NOMO-1 treated with dmso at 0.1 percent for 144 hours (cell line): ENCODE results near the gene CTSO.

Experiments used
- DNase-seq: peaks from one replicate; lab custom pipeline; 2025; ENCODE audit not compliant: unreplicated experiment; lab: John Stamatoyannopoulos, UW

CTSO gene, protein sequence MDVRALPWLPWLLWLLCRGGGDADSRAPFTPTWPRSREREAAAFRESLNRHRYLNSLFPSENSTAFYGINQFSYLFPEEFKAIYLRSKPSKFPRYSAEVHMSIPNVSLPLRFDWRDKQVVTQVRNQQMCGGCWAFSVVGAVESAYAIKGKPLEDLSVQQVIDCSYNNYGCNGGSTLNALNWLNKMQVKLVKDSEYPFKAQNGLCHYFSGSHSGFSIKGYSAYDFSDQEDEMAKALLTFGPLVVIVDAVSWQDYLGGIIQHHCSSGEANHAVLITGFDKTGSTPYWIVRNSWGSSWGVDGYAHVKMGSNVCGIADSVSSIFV

DNA sequence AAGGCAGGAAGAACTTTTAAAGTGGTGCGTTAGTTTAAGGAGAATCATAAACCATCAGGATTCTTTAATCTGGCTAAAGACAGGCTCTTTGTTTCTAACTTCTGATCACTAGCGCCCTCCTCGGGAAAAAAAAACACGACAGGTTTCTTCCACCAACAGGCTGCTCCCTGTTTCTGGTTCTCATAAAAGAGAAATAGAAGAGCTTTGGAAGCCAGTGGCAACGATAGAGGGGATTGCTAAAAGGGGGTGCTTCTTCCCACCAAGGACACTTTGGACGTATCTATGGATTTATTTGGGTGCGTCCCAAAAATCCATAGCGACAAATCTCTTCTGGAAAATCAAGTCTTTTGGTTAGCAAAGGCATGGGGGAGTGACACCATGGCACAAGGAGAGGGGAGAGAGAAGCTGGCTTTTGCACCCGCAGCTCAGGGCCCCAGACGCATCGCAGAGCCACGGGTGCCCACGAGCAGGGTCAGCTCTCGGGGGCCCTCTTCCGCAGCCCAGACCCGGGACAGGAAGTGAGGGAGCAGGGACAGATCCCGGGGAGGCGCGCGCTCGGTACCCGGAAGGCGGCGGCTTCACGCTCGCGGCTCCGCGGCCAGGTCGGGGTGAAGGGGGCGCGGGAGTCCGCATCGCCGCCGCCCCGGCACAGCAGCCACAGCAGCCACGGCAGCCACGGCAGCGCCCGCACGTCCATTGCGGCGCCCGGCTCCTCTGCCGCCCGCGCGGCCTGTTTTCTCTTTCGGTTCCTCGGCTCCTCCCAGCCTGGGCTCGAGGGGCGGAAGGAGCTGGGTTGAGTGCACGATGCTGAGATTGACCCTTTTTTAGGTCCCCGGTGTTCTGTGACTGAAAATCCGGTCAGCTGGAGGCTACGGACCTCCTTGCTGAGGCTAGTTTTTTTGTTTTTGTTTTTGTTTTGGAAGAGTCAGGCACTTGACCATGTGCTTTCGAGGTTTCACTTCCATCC lies at the start of gene CTSO:
Gene CTSO (minus strand): TSS at position 716 of the 967 bp plus-strand sequence. CDS start 19 bp downstream, at position 697.
- peak; percentile 59 for DNase-seq

DNA sequence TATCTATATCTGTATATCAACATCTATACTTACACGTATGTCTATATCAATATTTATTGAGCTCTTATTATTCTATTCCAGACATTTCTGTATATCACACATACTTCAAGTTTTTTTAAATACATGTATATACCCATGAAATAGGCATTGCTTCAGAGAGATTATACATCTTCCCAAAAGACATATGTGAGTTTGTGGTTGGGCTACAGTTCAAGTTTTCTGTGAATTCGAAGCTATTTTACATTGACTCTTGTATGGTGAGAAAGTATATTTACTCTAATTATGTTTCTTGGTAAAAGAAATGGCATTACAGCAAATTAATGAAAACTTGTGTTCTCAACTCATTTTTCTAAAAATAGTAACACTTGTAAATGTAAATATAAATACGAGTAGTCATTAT lies 46.8 kb upstream of the CTSO start:
- DNase-seq, result no peak

DNA sequence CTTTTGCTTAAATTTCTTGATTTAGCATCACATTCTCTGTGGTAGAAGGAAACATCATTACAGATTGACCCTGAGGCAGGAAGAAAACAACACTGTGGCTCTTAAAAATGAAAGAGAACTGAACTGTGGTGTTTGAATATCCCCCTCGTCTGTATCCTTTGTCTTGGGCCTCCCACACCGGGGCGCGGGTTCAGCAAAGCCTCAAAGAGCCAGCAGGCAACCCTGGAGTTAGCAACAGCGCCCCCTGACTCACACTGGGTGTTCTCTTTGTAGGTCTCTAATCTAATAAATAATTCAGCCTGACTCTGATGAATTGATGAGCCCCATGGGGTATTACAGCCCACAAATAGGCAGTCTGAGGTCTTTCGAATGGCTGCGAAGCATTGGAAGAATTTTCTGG lies 46.1 kb upstream of the CTSO start:
- DNase-seq, result no peak

DNA sequence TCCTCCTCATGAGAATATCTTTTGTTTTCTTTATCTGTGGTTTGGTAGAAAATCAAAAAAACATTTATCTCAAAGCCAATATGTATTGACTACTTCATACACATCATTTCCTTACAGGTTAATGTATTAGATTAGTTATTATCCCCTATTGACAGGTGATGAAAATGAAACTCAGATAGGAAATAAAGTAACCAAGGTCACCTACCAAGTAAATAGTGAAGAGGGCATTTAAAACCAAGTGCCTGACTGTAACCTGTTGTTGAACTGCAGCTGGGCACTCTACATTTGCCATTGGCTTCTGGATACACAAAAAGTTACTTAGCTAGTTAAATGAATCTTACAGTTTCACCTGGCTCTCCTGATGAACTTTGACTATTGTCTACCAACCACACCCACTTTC lies 41.4 kb upstream of the CTSO start:
- no peak for DNase-seq

DNA sequence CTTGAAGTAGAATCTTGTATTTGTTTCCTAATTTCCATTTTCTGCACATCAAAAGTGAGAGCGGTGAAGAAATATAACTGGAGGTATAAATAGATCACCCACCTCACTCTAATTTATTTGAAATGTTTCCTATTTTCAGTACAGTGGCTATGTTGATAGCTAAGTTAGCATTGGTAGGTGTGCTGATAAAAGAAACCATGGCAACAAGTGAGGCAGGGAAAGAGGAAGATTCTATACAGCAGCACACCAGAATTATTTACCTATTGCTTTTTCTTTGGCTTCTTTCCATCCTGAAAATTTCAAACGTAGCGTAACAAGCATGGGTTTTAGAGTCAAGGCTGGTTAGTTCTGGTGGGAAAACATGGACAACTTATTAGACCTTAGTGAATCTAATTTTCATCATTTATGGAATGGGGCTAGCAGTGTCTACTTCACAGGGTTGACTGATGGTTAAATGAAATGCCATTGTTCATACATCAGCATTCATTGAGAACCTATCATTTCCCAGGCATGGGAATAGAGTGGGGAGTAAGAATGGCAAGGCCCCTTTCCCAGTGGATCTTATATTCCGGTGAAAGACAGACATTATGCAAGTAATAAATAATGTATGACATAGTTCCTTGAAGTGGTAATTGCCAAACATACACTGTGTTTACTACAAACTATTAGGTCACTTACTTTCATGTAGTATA lies 30.6 kb upstream of the CTSO start:
- no peak for DNase-seq

DNA sequence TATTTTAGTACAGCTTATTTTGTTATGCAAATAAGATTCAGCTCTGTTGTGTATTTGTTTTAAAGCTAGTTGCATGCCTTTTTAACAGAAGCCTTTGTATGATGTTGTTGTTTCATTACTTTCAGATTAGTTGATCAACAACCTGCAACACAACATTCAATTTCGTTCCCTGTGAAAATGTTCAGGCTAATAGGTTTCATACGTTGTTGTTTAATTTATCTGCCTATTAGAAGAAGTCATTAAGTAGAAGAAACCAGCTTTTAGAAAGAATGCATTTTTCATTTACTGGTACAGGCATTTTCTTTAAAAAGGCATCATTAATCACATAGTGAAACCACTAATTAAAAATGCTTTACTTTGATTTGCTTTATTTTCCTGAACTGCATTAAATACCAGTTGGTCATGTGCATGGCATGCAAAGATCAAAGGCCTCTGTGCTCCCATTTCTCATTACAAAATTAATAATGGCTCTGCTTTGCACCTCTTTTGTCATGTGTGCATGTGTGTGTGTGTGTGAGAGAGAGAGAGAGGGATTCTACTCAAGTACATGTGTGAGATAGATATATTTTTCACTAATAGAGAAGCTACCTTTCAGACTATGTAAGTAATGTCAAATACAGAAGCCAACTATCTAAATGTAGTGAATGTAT lies 29.2 kb upstream of the CTSO start:
- DNase-seq, result no peak

DNA sequence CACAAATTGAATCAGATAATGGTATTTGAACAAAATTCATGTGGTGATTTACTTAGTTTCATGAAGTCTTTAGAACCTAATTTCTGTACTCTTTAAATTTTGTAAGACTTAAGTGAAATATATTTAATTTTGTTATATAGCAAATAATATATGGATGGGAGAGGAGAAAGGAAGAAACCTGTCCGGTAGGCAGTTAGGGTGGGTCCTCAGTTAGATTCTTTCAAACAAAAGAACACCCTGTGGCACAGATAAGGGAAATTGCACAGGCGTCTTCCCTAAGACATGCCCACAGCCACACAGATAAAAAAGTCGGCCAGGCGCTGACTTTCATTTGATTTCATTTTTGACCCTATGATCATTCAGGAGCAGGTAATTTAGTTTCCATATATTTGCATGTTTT lies 25.1 kb upstream of the CTSO start:
- DNase-seq, result no peak

DNA sequence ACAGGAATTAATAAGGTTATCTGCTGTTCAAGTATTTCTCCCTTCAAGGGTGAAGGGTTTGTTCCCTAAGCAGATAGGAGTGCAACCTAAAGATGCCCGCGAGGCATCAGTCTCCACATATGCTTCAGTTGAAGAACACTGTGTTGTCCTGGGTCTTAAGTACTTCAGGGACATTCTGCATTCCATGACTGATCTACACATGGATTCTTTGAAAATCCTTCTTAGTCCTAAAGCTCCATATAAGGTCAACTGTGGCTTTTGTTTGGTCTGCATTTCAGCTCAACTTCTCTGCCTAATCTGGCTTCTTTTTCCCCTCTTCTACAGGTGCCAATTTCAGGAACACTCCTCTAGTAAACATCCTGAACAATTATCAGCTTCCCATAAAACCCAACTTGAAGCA lies 21.8 kb upstream of the CTSO start:
- DNase-seq, result no peak

DNA sequence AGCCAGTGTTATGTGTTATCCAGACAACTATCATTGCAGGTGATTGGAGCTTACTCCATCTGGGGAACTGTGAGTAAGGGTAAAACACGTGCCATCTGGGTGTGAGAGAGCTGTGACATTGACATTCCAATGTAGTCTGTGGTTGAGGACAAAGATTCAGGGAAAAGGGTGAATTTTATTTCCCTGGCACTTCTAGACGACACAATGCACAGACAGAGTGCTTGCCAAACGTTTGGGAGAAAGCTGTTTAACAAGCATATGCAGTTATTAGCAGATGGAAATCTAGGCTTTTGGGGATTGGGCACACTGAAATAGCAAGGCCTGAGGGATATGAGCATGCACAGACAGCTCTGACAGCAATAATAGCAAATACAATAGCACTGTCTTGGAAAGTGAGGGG lies 21.3 kb upstream of the CTSO start:
- DNase-seq, result no peak

DNA sequence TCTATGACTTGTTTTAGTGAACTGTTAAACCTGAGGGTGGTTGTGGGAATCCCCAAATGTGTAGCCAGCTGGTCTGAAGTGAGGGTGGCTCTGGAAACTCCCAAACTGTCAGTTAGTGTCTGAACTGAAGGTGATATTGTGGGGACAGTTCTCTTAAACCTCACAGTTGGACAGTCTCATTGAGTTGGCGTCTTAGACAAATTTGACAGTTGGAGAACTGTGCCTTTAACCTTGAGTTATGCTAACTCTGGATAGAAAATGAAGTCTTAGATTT lies 20.7 kb upstream of the CTSO start:
- no peak for DNase-seq

DNA sequence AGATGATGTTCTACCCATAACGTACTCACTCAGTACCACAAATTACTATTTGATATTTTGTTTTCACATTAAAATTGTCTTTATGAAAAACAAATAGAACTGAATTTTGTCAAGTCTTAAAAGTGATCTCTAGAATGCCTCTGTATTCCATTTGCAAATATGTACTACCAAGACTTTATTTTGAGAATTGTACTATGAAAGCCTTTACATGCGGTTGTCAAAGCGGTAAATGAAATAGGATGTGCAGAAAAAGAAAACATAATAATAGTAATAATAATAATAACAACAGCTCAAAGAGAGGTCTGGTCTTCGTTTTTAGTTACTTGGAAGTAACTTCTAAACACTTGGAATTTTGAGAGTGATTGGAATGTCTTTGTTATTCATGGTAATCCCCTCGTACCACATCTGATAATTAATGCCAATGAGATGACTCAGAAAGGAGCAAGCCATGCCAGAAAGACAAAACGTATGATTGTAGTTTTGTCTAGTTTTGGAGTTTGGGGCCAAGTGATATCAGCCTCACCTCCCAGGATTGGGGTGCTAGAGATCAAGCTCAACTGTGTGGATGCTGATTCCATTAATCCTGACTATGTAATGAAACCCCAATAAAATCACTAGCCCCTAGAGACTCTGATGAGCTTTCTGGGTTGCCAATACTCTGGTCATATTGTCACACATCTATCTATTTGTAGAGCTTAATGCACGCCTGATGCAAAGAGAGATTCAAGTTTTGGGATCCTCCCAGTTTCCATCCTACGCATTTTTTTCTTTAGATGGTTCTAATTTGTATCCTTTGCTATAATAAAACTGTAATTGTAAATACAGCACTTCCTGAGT lies 20.2 kb upstream of the CTSO start:
- DNase-seq, result no peak

DNA sequence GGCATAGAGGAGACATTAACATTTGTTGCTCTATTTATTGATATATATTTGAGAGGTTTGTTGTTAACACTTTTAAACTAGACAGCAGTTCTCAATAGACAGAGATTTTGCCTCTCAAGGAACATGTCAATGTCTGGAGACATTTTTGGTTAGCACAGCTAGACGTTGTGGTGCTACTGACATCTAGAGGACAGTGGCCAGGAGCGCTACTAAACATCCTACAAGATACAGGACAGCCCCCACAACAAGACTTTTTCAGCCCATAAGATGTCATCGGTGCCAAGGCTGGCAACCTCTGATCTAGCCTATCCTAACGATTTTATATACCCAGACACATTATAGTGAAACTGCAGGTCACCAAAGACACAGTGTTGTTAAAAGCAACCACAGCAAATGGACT lies 18.4 kb upstream of the CTSO start:
- DNase-seq, result no peak

DNA sequence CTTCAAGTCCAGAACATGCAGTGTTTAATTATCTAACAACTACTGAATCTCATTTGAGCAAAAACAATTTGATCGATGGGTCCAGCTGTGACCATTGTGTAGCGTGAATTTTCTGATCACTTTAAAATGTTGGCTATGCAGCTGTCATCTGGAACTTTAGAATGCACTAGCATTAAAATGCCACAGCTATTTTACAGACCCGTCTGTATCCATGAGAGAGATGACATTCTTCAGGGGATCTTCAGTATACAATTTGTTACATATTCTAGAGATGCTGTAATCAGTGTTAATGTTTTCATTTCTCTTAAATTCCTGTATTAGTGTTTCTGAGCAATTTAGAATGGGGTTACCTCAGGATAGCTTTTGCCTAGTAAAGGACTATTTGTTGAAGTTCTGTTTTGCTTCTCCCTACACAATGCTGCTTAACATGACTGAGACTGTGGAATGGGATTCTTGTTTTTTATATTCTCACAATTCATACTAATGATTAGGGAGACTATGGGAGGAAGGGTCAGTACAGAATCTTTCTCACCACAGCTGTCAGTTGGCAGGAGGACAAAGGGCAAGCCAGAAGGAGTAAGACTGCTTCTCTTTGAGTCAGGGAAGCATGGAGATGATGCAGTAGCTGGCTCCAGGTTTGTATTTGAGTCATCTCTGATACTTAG lies 13.2 kb upstream of the CTSO start:
- DNase-seq, result no peak

DNA sequence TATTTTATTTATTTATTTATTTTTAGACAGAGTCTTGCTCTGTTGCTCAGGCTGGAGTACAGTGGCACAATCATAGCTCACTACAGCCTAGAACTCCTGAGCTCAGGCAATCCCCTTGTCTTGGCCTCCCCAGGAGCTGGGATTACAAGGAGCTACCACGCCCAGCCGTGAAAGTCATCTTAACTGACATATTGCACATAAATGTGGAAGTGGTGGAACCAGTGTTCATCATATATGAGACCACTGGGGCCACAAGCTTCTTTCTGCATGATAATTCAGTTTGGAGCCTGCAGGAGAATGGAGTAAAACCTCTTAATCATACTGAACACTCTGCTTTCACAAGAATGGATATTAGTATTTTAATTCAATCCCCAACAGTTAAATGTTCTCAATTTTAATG lies 12.5 kb upstream of the CTSO start:
- DNase-seq, result no peak

DNA sequence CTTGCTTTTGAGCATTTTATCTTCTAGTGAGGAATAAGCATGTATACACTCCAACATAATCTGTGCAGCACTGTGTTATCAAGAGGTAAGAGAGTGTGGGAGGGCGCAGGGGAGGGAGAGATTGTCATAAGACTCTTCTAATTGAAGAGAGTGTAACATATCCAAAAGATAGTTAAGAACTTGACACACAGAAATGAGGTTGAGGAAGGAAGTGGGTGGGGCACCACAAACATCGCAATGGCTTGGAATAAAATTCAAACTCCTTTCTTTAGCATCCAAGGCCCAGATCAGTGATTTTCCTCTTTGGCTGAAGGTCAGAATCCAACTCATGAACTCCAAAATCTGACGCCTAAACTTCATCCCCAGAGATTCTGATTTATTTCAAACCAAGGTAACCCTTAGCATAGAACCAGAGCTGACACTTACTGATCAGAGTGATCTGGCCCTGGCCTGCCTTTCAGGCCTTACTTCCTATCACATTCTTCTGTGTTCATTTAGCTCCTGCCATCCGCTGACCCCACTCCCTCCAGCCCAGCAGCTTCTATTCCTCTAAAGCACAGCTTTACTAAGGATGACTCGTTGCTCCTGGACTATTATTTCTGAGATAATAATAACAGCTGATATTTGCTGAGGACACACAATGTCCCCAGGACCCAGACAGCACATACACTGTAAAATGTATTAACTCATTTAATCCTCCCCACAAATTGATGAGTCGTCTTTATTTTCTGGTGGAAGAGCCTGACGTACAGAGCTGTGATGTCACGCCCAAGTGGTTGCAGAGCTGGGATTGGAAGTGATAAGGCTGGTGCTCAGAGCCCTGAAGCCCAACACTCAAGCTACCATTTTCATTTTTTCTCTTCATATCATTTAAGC lies 10.6 kb upstream of the CTSO start:
- no peak for DNase-seq

DNA sequence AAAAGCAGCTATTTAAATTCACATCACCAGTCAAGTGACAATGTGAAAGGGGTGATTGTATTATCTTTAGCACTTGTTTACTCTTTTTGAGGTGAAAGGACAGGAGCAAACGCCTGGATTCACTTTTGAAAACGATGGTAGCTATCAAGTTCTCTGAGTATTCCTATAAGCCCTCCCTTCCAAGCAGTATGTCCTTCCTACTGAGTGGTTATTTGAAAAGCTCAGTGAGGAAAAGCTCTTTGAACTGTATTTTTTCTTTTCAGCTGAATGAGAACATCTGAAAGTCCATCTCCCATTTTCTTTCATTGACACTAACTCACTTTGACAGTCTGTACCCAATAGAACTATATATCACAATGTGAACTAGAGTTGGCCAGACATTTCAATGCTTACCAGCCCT lies 9.1 kb upstream of the CTSO start:
- DNase-seq, result no peak

DNA sequence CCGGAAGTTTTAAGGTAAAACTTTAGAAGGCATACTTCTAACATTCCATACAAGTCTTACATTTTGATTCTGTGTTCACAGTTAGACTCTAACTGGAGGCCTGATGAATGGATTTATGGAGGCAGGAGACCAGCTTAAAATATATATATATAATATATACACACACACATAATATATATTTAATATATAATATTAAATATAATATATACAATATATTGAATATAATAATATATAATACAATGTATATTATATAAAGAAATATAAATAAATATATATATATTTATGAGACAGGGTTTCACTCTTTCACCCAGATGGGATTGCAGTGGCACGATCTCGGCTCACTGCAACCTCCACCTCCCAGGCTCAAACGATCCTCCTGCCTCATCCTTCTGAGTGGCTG lies 7.9 kb upstream of the CTSO start:
- DNase-seq, result no peak

DNA sequence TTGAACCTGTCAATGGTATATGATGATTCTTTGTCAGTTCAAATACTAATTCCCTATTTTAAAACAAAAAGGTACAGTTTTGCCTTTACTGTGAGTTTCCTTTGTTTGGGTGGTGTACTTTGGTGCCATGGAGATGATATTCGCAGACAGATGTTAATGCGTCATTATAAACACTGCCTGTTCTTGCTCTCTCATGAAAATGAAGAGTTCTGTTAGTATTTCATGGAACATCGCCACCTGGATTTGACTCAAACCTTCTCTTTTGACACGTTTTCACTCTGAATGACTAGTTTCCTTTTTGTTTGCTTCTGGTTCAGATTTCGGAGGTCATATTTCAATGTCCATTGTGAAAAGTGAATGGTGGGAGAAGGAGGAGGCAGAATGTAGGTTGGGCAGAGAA lies 6.9 kb upstream of the CTSO start:
- no peak for DNase-seq

DNA sequence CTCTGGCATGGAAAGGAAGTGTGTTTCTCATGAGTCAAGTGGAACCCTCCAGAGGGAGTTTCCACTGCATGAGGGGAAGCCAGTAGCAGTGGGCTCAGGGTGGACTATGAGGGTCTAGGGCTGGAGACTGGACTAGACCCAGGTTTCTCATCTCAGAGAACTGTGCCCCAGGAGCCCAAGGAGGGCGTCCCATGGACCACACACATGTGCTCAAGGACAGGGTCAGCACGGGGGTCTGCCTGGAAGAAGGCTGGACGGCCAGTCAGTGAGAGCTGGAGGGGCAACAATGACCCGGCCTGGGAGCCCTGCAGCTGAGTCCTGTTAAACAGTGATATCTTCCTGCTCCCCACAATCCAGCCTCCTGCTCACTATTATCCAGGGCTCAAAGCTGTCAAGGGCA lies 5.8 kb upstream of the CTSO start:
- DNase-seq, result no peak
